ENCODE data around the gene MFNG.

MFNG gene

DNA sequence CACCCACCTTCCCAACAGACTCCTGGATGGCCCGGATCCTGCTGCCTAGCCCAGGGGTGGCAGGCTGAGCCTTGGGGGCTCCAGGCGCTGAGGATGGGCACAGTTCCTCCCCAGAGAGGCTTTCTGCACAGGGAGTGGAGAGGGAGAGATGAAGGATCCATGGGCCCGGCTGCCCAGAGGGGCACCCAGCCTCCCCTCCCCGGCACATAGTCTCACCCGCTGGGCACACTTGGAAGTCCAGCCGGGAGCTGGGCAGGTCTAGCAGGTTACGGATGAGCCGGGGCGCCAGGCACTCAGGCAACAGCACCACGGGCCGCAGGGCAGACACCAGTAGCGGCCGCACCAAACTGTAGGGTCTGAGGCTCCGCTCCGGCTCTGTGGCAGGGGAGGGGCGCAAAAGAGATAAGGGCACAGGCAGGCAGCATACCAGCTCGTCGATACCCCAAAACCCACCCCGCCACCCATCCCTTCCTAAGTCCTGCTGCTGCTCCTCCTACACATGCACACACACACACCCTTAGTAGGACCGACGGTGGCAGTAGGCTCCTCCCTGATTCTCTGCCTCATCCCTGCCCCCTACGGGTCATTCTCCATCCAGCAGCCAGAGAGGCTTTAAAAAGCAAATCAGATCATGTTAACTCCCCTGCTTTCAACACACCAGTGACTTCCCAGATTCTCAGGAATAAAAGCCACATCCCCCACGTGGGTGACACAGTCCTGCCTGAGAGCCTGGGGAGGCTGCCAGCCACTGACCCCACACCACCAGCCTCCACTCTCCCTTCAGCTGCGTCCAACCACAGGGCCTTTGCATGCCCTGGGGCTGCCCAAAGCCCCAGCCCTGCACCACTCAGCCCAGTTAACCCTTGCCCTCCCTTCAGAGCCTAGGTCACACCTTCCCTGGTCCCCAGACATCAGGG is 6.5 kb upstream of the MFNG start:
- no peak for DNase-seq

- no peak for DNase-seq
Measured at GRCh38 chr22:37491559-37492427, 5.6 kb upstream of the MFNG start.

DNA sequence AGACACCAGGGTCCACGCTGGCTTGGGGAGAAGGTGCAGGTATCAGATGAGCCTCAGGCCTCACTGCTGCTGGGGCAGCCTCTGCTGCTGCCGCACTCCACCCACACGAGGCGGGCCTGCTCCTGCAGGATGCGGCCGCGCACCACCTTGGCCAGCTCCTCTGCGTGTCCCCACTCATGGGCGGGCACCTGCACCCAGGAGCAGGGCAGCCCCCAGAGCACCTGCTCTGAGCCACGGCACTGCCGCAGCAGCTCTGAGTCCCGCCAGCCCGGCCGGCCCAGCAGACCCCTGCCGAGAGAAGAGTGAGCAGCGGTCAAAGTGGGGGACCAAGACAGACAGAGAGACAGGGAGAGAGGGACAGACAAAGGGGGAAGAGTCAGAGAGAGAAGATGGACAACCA is 4.9 kb upstream of the MFNG start:
- DNase-seq: no peak

DNA sequence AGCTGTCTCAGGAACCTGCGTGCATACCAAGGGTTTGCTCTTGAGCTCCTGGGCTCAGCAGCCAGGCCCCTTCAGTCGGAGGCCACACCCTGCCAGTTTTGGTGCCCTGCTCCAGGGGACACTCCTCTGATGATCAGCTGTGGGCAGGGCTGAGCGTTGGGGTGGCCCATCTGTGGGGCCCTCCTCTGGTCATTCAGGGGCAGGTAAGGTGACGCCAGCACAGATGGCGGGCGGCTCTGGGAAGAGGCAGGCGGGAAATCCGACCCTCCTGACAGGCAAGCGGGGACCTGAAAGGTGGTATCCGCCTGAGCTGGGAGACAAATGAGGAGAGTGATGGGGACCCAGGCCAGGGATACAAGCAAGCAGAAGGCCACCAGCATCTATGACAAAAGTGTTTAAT is 3.8 kb upstream of the MFNG start:
- DNase-seq: no peak

GRCh38 chr22:37488337-37489135 is 2.4 kb upstream of the MFNG start:
- no peak for DNase-seq

DNA sequence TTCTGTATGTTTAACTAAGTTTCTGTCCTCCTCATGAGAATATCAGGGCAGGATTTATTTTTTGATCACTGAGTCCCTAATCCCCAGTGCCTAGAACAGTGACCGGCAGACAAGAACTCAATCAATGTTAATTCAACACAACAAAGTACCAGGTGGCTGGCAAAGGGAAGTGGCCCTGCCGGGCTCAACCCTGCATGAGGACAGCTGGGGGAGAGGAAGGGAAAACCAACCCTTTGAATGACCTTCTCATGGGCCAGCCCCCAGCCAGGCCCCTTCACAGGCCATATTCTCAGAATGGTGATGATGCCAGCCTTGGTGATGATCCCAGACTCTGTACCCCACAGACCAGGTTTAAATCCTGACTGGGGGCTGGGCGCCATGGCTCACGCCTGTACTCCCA is 1.4 kb upstream of the MFNG start:
- DNase-seq: no peak

- no peak for DNase-seq
Measured at GRCh38 chr22:37487129-37487528, 945 bp upstream of the MFNG start.

DNA sequence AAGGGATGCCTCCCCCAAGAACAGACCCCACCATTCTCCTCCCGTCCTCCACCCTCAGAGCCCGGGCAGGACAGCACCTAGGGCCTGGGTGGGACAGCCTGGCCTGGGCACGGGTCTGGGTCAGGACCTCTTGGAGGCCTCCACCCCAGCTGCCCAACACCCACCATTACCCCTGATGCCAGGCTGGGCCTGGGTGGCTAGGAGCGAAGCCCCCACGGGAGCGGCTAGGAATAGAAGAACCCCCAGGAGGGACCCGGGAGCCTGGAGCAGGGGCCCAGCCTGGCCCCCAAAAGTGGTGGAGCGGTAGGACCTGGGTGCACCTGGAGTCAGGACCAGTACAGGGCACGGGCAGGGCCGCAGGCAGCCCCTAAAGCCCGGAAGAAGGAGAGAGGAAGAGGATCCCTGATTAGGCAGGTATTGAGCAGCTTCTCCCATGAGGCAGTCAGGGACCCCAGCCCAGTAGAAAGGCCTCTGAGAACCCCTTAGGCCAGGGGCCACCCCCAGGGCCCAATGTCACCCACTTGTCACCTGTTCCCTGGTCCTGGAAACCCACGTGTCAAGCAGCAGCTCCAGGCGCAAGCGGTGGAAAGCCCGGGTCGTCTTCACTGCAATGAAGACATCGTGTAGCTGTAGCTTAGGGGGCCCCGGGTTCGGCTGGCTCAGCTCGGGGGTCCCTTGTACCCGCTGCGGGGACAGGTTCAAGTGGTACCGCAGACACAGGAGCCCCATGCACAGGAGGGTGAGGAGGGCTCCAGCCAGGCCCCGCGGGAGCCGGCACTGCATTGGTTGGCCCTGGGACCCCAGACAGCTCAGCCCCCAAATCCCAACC is 575 bp downstream of the MFNG start:
- no peak for DNase-seq

- DNase-seq: no peak
Measured at GRCh38 chr22:37484480-37485394, 1.4 kb downstream of the MFNG start.

DNA sequence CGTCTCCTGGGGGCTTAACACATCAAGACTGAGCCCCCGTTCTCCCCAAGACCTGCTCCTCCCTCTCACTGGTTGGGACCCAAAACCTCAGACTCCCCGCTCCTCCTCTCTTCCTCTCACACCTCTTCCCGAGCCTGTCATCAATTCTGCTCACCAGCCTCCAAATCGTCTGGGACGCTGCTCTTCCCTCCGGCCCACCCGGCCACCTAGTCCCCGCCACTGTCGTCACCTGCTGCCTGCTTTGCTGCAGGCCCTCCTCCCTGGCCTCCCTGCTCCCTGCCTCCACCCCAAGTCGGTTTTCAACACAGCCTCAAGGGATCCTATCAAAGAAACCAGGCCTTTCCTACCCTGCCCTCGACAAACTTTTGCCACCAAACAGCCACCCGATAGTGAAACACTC is 3.1 kb downstream of the MFNG start:
- no peak for DNase-seq

GRCh38 chr22:37482244-37482643 is 3.9 kb downstream of the MFNG start:
- no peak for DNase-seq

GRCh38 chr22:37481347-37481907 is 4.8 kb downstream of the MFNG start:
- no peak for DNase-seq

DNA sequence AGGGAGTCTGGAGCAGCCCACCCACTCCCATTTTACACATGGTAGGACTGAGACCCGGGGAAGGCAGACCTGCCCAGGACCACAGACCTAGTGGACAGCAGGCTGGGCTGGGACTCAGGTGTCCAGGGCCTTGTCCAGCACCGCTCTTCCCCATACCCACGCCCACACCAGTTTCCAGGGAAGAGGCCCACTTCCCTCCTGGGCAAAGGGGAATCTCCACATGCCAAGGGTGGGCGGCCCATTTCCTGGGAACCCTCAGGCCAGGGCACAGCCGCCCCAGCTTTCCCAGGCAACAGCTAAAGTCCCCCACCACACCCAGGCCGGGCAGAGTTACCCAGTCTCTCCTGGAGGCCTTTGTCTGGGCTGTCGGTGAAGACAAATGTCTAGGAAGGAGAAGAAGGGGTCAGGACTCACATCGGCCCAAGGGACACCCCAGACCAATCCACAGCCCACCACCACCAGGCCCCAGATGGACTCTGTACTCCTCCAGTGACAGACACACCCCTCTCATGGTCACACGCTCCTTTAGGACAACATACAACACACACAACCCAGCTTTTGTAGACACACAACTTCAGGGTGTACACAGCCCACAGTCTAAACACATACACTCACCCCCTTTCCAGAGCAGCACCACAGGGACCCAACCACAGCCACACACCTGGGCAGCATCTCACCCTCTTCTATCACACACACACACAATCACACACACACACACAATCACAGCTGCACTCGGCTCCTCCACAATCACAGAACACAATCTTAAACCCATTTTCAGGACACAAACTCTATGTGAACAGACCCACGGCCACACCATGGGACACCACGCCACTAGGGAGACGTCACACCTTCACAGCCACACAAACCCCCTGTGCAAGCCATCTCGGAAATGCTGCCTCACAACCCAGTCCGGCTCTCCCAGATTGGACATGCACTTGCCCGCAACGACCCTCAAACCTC is 5.5 kb downstream of the MFNG start:
- DNase-seq: no peak

DNA sequence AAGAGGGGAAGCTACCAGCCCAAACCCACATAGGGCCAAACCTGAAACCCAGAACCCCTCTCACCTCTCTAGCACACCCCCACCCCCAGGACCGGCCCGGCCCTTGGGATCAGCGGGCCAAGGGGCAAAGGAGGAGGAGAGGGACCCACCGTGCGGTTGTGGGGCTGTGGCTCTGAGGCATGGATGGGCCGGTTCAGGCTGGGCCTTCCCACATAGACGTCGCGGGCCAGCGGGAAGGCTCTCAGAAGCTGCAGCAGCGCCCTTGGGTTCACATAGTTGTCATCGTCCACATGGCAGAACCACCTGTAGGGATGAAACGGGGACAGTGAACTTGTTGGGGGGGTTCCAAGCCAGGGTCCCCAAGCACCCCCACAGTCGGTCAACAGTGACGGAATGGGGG is 7.0 kb downstream of the MFNG start:
- DNase-seq: no peak

DNA sequence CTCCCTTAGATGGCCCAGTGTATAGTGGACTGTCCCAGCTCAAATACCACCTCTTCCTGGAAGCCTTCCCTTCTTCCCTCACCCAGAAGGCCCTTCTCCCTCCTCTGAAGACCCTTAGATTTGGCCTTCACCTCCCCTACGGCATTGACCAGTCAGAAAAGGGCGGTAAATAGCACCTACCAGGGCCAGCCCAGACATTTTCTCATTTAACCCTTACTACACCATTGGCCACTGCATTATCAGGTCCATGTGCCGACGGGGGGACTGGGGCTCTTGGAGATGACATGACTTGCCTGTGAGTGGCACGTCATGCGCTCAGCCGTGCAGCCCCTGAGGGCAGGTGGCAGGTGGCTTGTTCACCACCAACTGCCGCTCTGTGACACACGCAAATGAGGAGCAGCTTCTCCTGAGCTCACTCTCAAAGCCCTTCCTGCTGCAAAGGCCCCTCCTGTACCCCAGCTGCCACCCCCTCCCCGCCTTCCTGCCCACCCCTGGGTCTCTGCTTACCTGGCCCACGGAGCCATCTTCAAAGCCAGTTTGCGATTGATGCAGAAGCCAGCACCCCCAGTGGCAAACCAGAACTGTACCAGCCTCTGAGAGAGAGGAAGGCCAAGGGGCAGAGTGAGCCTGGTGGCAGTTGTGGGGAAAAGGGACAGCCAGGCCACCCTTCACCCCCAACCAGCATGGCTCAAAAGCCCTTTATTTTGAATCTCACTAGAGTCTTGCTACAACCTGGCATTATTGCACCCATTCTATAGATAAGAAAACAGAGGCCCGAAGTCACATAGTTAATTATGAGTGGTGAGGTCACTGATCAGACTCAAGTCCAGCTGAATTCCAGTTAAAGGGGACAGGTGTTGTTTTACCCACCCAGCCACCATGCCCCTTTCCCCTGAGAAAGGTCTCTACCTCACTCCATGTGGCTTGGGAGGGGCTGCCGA is 9.5 kb downstream of the MFNG start:
- peak; percentile 22 for DNase-seq

- peak; percentile 3 for DNase-seq
Measured at GRCh38 chr22:37474447-37475090, 11.6 kb downstream of the MFNG start.

- peak; percentile 7 for DNase-seq
Measured at GRCh38 chr22:37473437-37473946, 12.7 kb downstream of the MFNG start.

All from left hindlimb (tissue), 1 donor.